PC-3 (cell line): Measurements from ENCODE around the gene SLC35E2B. TPM values are rescaled to one million over a fixed set of nuclear protein-coding genes. Genes with fewer than 3 reads are reported as not detected.

Experiments
- ATAC-seq: fragments of 200-7000 bp; cut with Tn5 transposase; 2 replicates; pipeline ENCODE4 v1.9.1; 2020; ENCODE audit warnings: mild to moderate bottlenecking, moderate library complexity
- BruUV-seq: library from RNA; stranded (reverse); fragments of 400-500 nt; replicated peaks from 2 replicates; lab custom pipeline; 2021; lab: Mats Ljungman, UMichigan
- CTCF ChIA-PET: fragments of 300-600 bp; sonication (Branson Sonifier 250); formaldehyde crosslinking; loops from one replicate; lab custom pipeline; 2022; ENCODE audit warnings: antibody characterized with exemption; lab: Charles Lee
- POLR2A ChIA-PET: fragments of 300-600 bp; sonication (Branson Sonifier 250); formaldehyde crosslinking; loops from one replicate; lab custom pipeline; 2022; ENCODE audit warnings: antibody characterized with exemption; ENCODE audit not compliant: unreplicated experiment; lab: Charles Lee
- DNase-seq: peaks from one replicate; pipeline ENCODE4 v3.0.0-alpha.2; 2015
- H2AFZ ChIP-seq: fragments of 300-600 bp; sonication (generic); 2 replicates; pipeline ENCODE4 v1.6.0; 2016; ENCODE audit warnings: antibody characterized with exemption, low read length
- H3F3A ChIP-seq: fragments of 300-600 bp; sonication (generic); one replicate; pipeline ENCODE4 v1.6.0; 2017; ENCODE audit warnings: antibody characterized with exemption, low read length, control low read depth, mild to moderate bottlenecking; ENCODE audit not compliant: unreplicated experiment
- H3K27ac ChIP-seq: fragments of 300-600 bp; sonication (generic); 2 replicates; pipeline ENCODE4 v1.5.1; 2016; ENCODE audit warnings: mild to moderate bottlenecking, low read length
- H3K27me3 ChIP-seq: fragments of 300-600 bp; sonication (generic); 2 replicates; pipeline ENCODE4 v1.6.1; 2016; ENCODE audit warnings: low read length, mixed read lengths
- H3K36me3 ChIP-seq: fragments of 300-600 bp; sonication (generic); 2 replicates; pipeline ENCODE4 v1.6.1; 2016; ENCODE audit warnings: low read depth, mixed run types, low read length, mixed read lengths
- H3K4me1 ChIP-seq: fragments of 300-600 bp; sonication (generic); 2 replicates; pipeline ENCODE4 v1.5.1; 2016; ENCODE audit warnings: low read length; ENCODE audit not compliant: insufficient read depth
- H3K4me2 ChIP-seq: fragments of 300-600 bp; sonication (generic); 2 replicates; pipeline ENCODE4 v1.6.0; 2016; ENCODE audit warnings: low read length
- H3K4me3 ChIP-seq: fragments of 300-600 bp; sonication (generic); 2 replicates; pipeline ENCODE4 v1.5.1; 2016; ENCODE audit warnings: mild to moderate bottlenecking, low read length, mixed read lengths
- H3K79me2 ChIP-seq: fragments of 300-600 bp; sonication (generic); 2 replicates; pipeline ENCODE4 v1.6.1; 2017; ENCODE audit warnings: low read length, mixed read lengths
- H3K9ac ChIP-seq: fragments of 300-600 bp; sonication (generic); 2 replicates; pipeline ENCODE4 v1.6.0; 2016; ENCODE audit warnings: mild to moderate bottlenecking, low read length
- H3K9me2 ChIP-seq: fragments of 300-600 bp; sonication (generic); replicated peaks from 2 replicates; pipeline ENCODE4 v1.6.1; 2016; ENCODE audit warnings: mixed run types, low read length, mixed read lengths
- H3K9me3 ChIP-seq: fragments of 300-600 bp; sonication (generic); 2 replicates; pipeline ENCODE4 v1.6.1; 2016; ENCODE audit warnings: low read length, mixed read lengths
- H4K20me1 ChIP-seq: fragments of 300-600 bp; sonication (generic); 2 replicates; pipeline ENCODE4 v1.6.1; 2016; ENCODE audit warnings: low read length, mixed read lengths
- CTCF ChIP-seq: fragments of 300-600 bp; sonication (generic); conservative IDR thresholded peaks from 2 replicates; pipeline ENCODE4 v1.5.1; 2017; ENCODE audit warnings: antibody characterized with exemption, low read depth, mild to moderate bottlenecking, low read length
- EZH2 ChIP-seq: fragments of 300-600 bp; sonication (generic); IDR thresholded peaks from one replicate; pipeline ENCODE4 v1.6.1; 2017; ENCODE audit warnings: antibody characterized with exemption, mild to moderate bottlenecking, low read length; ENCODE audit not compliant: unreplicated experiment
- EZH2phosphoT487 ChIP-seq: fragments of 300-600 bp; sonication (generic); IDR thresholded peaks from 2 replicates; pipeline ENCODE4 v1.6.1; 2018; ENCODE audit warnings: mild to moderate bottlenecking, antibody characterized with exemption, low read length, borderline replicate concordance
- intact Hi-C: fragments of 100-400 bp; cut with micrococcal nuclease; formaldehyde crosslinking; loops from 2 replicates; pipeline ENCODE4 v1.9.0; 2023
- total RNA-seq: library from RNA; depleted of rRNA; stranded (reverse); fragments of >200 nt; gene quantifications from 2 replicates; pipeline ENCODE4 v1.2.3, GENCODE V29; 2014

Gene SLC35E2B
- total RNA-seq, 1 experiment from 2014 or later = 38.1 TPM

- Histone ChIP-seq H3K4me3 (peak overlapping the region; percentile 94), H3K9me2 (no peaks in the 10 kb centered on the region), H3K4me2 (peak overlapping the region; percentile 84), H3K27me3 (no peaks in the 10 kb centered on the region), H3F3A (peaks cover 4% of the 10 kb centered on the region), H3K27ac (peak overlapping the region; percentile 97), H3K4me1 (peaks cover 28% of the 10 kb centered on the region), H3K9ac (peak overlapping the region; percentile 98), H3K9me3 (no peaks in the 10 kb centered on the region), H3K79me2 (peaks cover 39% of the 10 kb centered on the region), H2AFZ (peak overlapping the region; percentile 78), H4K20me1 (peaks cover 12% of the 10 kb centered on the region; the same call in 1 of the 2 replicates), H3K36me3 (no peaks in the 10 kb centered on the region; the same call in 1 of the 2 replicates)
- peak; percentile 83 for DNase-seq
- peak; percentile 0; the same call in 1 of the 2 replicates for ATAC-seq
- BruUV-seq = TSS peak; percentile 52
- CTCF ChIA-PET = interaction anchor here (1.0 kb wide), 1 partner anchor 632 kb away, joined by 4 read pairs; the partner anchor contains the start of gene PERM1
- POLR2A ChIA-PET = interaction anchor here (0.5 to 0.7 kb wide), 4 partner anchors 103 to 919 kb away, joined by 3 to 6 read pairs (median 4); partner anchors contain the start of genes MORN1 and RER1
- intact Hi-C loops = loop anchor here (10.0 kb wide), 1 partner anchor 550 kb away; no protein-coding TSS in a partner anchor
- TF ChIP-seq EZH2phosphoT487 (no peak), EZH2 (no peak), CTCF (no peak)
These were observed 78.2 kb downstream of the SLC35E2B start for GRCh38 chr1:1614204-1614953.

- Histone ChIP-seq H3K9ac (peak overlapping the region; percentile 98), H3K4me2 (peak overlapping the region; percentile 84), H3K79me2 (peaks cover 39% of the 10 kb centered on the region), H2AFZ (peak overlapping the region; percentile 78), H3K4me1 (peaks cover 28% of the 10 kb centered on the region), H3K27me3 (no peaks in the 10 kb centered on the region), H3K27ac (peak overlapping the region; percentile 97), H3F3A (peaks cover 4% of the 10 kb centered on the region), H3K4me3 (peak overlapping the region; percentile 94), H3K36me3 (no peaks in the 10 kb centered on the region; the same call in 1 of the 2 replicates), H3K9me3 (no peaks in the 10 kb centered on the region), H3K9me2 (no peaks in the 10 kb centered on the region), H4K20me1 (peaks cover 12% of the 10 kb centered on the region; the same call in 1 of the 2 replicates)
- no peak for TF ChIP-seq CTCF
- TF ChIP-seq EZH2phosphoT487 = no peak
- TF ChIP-seq EZH2 = no peak
- ChIA-PET CTCF (no interaction called here), POLR2A (interaction anchor here (0.5 to 0.7 kb wide), 3 partner anchors 102 to 919 kb away, joined by 3 to 6 read pairs (median 4); no protein-coding TSS in a partner anchor)
- ATAC-seq (no peak), DNase-seq (no peak)
- BruUV-seq = no TSS peak
- intact Hi-C loops = loop anchor here (10.0 kb wide), 1 partner anchor 549 kb away; no protein-coding TSS in a partner anchor
These were observed 79.0 kb downstream of the SLC35E2B start for GRCh38 chr1:1613509-1614082.
